ENCODE results near the gene FAM162A.
"Not testable (repeated sequence)": the region's sequence is repeated elsewhere in the genome, so short reads cannot be mapped to it uniquely, and the experiment has no call there.

FAM162A gene

DNA sequence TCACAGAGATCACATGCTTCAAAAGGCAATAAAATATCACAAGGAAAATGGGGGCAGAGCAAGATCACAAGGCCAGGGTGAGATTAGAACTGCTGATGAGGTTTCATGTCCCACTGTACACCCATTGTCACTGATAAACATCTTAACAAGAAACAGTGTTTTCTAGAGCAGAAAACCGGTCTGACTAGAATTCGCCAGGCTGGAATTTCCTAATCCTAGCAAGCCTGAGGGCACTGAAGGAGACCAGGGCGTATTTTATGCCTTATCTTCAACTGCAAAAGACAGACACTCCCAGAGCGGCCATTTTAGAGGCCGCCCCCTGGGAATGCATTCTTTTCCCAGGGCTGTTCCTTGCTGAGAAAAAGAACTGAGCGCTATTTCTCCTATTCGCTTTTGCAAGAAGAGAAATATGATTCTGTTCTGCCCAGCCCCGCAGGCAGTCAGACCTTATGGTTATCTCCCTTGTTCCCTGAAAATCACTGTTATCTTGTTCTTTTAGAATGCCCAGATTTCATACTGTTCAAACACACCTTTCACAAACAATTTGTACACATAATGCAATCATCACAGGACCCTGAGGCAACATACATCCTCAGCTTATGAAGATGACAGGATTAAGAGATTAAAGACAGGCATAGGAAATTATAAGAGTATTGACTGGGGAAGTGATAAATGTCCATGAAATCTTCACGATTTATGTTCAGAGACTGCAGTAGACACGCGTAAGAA is 59.9 kb downstream of the FAM162A start:
- CTCF ChIA-PET, result interaction anchor here (1.0 kb wide), 1 partner anchor 11 kb away, joined by 3 read pairs; no protein-coding TSS in a partner anchor
- H3K36me3 ChIP-seq (ENCODE audit: control insufficient read depth in 2 of 2, insufficient read depth in 1 of 2, low read length in 2 of 2), result peaks cover 7 to 74% of the 10 kb centered on the region in 2 experiments
- H3K27ac ChIP-seq (ENCODE audit: extremely low read depth, low read depth, low read length); H3K4me3 ChIP-seq (ENCODE audit: low read depth, low read length); H3K9me3 ChIP-seq (ENCODE audit: control insufficient read depth, insufficient read depth, low read depth, low read length); POLR2A ChIA-PET; H3K4me1 ChIP-seq (ENCODE audit: control insufficient read depth, insufficient read depth, low read length): not testable (repeated sequence)
- peak; percentile 28 for TF ChIP-seq SETDB1 (IDR thresholded peaks at IDR 0.05; ENCODE audit: insufficient read length, low read length)

DNA sequence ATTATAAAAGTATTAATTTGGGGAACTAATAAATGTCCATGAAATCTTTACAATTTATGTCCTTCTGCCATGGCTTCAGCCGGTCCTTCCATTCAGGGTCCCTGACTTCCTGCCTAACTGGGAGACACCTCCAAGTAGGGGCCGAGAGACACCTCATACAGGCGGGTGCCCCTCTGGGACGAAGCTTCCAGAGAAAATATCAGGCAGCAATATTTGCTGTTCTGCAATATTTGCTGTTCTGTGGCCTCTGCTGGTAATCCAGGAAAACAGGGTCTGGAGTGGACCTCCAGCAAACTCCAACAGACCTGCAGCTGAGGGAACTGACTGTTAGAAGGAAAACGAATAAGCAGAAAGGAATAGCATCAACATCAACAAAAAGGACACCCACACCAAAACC is 60.5 kb downstream of the FAM162A start:
- H3K27ac ChIP-seq (ENCODE audit: extremely low read depth, low read depth, low read length); H3K4me1 ChIP-seq (ENCODE audit: control insufficient read depth, insufficient read depth, low read length); POLR2A ChIA-PET; H3K9me3 ChIP-seq (ENCODE audit: control insufficient read depth, insufficient read depth, low read depth, low read length); H3K4me3 ChIP-seq (ENCODE audit: low read depth, low read length): not testable (repeated sequence)
- peaks cover 9 to 74% of the 10 kb centered on the region in 2 experiments for H3K36me3 ChIP-seq (ENCODE audit: control insufficient read depth in 2 of 2, insufficient read depth in 1 of 2, low read length in 2 of 2)
- CTCF ChIA-PET, result interaction anchor here (1.0 kb wide), 1 partner anchor 12 kb away, joined by 3 read pairs; no protein-coding TSS in a partner anchor

GRCh38 chr3:122448218-122448617 is 64.2 kb downstream of the FAM162A start:
- POLR2A ChIA-PET; H3K9me3 ChIP-seq (ENCODE audit: control insufficient read depth, insufficient read depth, low read depth, low read length); CTCF ChIA-PET; H3K4me3 ChIP-seq (ENCODE audit: low read depth, low read length); H3K27ac ChIP-seq (ENCODE audit: extremely low read depth, low read depth, low read length); H3K4me1 ChIP-seq (ENCODE audit: control insufficient read depth, insufficient read depth, low read length): not testable (repeated sequence)
- peaks cover 22 to 70% of the 10 kb centered on the region in 2 experiments for H3K36me3 ChIP-seq (ENCODE audit: control insufficient read depth in 2 of 2, insufficient read depth in 1 of 2, low read length in 2 of 2)
- TF ChIP-seq ZNF146 (tag by site-specific recombination; IDR thresholded peaks at IDR 0.05), result peak; percentile 85

GRCh38 chr3:122451371-122451770 is 67.4 kb downstream of the FAM162A start:
- ChIA-PET POLR2A (no interaction called here), CTCF (interaction anchor here (0.7 kb wide), 1 partner anchor 68 kb away, joined by 3 read pairs; no protein-coding TSS in a partner anchor)
- TF ChIP-seq ZNF23 (tag by site-specific recombination; IDR thresholded peaks at IDR 0.05; ENCODE audit: borderline replicate concordance), result no peak
- TF ChIP-seq ZNF266 (tag by site-specific recombination; IDR thresholded peaks at IDR 0.05; ENCODE audit: low read depth), result no peak
- no peak for TF ChIP-seq ZNF423 (tag by site-specific recombination; IDR thresholded peaks at IDR 0.05)
- no peak for TF ChIP-seq ZNF660 (tag by site-specific recombination; IDR thresholded peaks at IDR 0.05)
- no peak for TF ChIP-seq ZNF654 (tag by site-specific recombination; IDR thresholded peaks at IDR 0.05; ENCODE audit: low read depth)
- no peak for TF ChIP-seq ZBTB10 (tag by site-specific recombination; IDR thresholded peaks at IDR 0.05)
- TF ChIP-seq ZNF677 (tag by site-specific recombination; IDR thresholded peaks at IDR 0.05), result no peak
- TF ChIP-seq ZNF132 (tag by site-specific recombination; IDR thresholded peaks at IDR 0.05; ENCODE audit: borderline replicate concordance), result no peak
- no peak for TF ChIP-seq ZNF324 (tag by site-specific recombination; IDR thresholded peaks at IDR 0.05)
- TF ChIP-seq BCL11A (tag by site-specific recombination; IDR thresholded peaks at IDR 0.05; ENCODE audit: low read depth), result no peak
- TF ChIP-seq ZNF112 (tag by site-specific recombination; IDR thresholded peaks at IDR 0.05), result no peak
- TF ChIP-seq ZNF785 (tag by site-specific recombination; IDR thresholded peaks at IDR 0.05), result no peak
- TF ChIP-seq ZFP41 (tag by site-specific recombination; IDR thresholded peaks at IDR 0.05; ENCODE audit: borderline replicate concordance), result no peak
- TF ChIP-seq ZNF837 (tag by site-specific recombination; IDR thresholded peaks at IDR 0.05), result no peak
- TF ChIP-seq, protein P1, sequence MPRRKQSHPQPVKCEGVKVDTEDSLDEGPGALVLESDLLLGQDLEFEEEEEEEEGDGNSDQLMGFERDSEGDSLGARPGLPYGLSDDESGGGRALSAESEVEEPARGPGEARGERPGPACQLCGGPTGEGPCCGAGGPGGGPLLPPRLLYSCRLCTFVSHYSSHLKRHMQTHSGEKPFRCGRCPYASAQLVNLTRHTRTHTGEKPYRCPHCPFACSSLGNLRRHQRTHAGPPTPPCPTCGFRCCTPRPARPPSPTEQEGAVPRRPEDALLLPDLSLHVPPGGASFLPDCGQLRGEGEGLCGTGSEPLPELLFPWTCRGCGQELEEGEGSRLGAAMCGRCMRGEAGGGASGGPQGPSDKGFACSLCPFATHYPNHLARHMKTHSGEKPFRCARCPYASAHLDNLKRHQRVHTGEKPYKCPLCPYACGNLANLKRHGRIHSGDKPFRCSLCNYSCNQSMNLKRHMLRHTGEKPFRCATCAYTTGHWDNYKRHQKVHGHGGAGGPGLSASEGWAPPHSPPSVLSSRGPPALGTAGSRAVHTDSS (tag by site-specific recombination; IDR thresholded peaks at IDR 0.05), result no peak
- no peak for TF ChIP-seq HIC1 (tag by site-specific recombination; IDR thresholded peaks at IDR 0.05)
- Histone ChIP-seq H3K4me1 (ENCODE audit: control insufficient read depth, insufficient read depth, low read length) (no peaks in the 10 kb centered on the region), H3K36me3 (ENCODE audit: control insufficient read depth in 2 of 2, insufficient read depth in 1 of 2, low read length in 2 of 2) (peaks cover 26 to 77% of the 10 kb centered on the region in 2 experiments), H3K9me3 (ENCODE audit: control insufficient read depth, insufficient read depth, low read depth, low read length) (no peaks in the 10 kb centered on the region), H3K4me3 (ENCODE audit: low read depth, low read length) (no peak overlapping the region), H3K27ac (ENCODE audit: extremely low read depth, low read depth, low read length) (no peak overlapping the region)
